Gastrocnemius medialis (tissue), 4 donors: ENCODE data around the gene MRPS31.
"Not testable (repeated sequence)": the region's sequence is repeated elsewhere in the genome, so short reads cannot be mapped to it uniquely, and the experiment has no call there.

Experiments used
- POLR2A ChIP-seq, 2 donors: fragments of 450-650 bp; IDR thresholded peaks; one replicate each; pipeline ENCODE4 v1.6.1; 2017; ENCODE audit warnings: antibody characterized with exemption in 2 of 2, mild to moderate bottlenecking in 2 of 2, moderate library complexity in 2 of 2
- TF ChIP-seq, protein P1 (sequence below), 5 experiments: fragments of 450-650 bp in 3 of 5; fragments of 200-600 bp in 2 of 5; sonication (generic) in 2 of 5; IDR thresholded peaks in 4 of 5; conservative IDR thresholded peaks in 1 of 5; 1 replicate in 4 of 5; 2 replicates in 1 of 5; pipeline ENCODE4 v1.5.1; 2016 to 2019; ENCODE audit warnings: antibody characterized with exemption in 5 of 5, mild to moderate bottlenecking in 3 of 5, moderate library complexity in 3 of 5

DNA sequence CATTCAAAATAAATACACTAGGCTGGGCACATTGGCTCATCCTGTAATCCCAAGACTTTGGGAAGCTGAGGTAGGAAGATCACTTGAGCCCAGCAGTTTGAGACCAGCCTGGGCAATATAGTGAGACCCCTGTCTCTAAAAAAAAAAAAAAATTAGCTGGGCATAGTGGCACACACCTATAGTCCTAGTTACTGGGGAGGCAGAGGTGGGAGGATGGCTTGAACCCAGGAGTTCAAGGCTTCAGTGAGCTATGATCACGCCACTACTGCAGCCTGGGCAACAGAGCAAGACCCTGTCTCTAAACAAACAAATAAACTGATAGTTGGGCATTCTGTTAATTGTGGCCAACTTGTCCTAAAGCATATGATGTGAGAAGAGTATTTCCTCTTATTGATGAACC is 12.0 kb upstream of the MRPS31 start:
- TF ChIP-seq, protein P1, sequence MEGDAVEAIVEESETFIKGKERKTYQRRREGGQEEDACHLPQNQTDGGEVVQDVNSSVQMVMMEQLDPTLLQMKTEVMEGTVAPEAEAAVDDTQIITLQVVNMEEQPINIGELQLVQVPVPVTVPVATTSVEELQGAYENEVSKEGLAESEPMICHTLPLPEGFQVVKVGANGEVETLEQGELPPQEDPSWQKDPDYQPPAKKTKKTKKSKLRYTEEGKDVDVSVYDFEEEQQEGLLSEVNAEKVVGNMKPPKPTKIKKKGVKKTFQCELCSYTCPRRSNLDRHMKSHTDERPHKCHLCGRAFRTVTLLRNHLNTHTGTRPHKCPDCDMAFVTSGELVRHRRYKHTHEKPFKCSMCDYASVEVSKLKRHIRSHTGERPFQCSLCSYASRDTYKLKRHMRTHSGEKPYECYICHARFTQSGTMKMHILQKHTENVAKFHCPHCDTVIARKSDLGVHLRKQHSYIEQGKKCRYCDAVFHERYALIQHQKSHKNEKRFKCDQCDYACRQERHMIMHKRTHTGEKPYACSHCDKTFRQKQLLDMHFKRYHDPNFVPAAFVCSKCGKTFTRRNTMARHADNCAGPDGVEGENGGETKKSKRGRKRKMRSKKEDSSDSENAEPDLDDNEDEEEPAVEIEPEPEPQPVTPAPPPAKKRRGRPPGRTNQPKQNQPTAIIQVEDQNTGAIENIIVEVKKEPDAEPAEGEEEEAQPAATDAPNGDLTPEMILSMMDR (IDR thresholded peaks at IDR 0.05 in 4 of 5, conservative IDR thresholded peaks at IDR 0.05 in 1 of 5), result not testable (repeated sequence)
- not testable (repeated sequence) for TF ChIP-seq POLR2A (IDR thresholded peaks at IDR 0.05)
